ENCODE measurements around the gene GAN. TPM values are rescaled to one million over a fixed set of nuclear protein-coding genes. Genes with fewer than 3 reads are reported as not detected.

GAN gene
- total and polyA plus RNA-seq, 10 of the 15 experiments (the other 5 are each of a cell fraction or from before 2014, with no cell fraction given) = 0.42 to 8.4 (median 2.5) TPM

GRCh38 chr16:81284995-81285600 is 29.7 kb upstream of the GAN start:
- no peak for TF ChIP-seq SUPT20H (IDR thresholded peaks at IDR 0.05; ENCODE audit: borderline replicate concordance, control insufficient read depth, low read depth, low read length)
- no peak for TF ChIP-seq NR2C1 (IDR thresholded peaks at IDR 0.05)
- no peak for TF ChIP-seq ZNF687 (IDR thresholded peaks at IDR 0.05)
- TF ChIP-seq CBX3 (IDR thresholded peaks at IDR 0.05; ENCODE audit: borderline replicate concordance, low read depth) = no peak
- TF ChIP-seq NFIC (IDR thresholded peaks at IDR 0.05; ENCODE audit: low read depth, low read length) = no peak
- no peak for TF ChIP-seq RUNX3 (IDR thresholded peaks at IDR 0.05; ENCODE audit: low read length)
- TF ChIP-seq JUND (IDR thresholded peaks at IDR 0.05; ENCODE audit: low read depth, low read length) = no peak
- TF ChIP-seq BHLHE40 (IDR thresholded peaks at IDR 0.05; ENCODE audit: borderline replicate concordance in 1 of 2, low read depth in 2 of 2, low read length in 1 of 2) = no peak
- TF ChIP-seq MEF2B (IDR thresholded peaks at IDR 0.05; ENCODE audit: partially characterized antibody, poor library complexity, severe bottlenecking) = no peak
- TF ChIP-seq TCF7 (IDR thresholded peaks at IDR 0.05; ENCODE audit: borderline replicate concordance) = no peak
- no peak for TF ChIP-seq MAX (IDR thresholded peaks at IDR 0.05; ENCODE audit: low read depth, low read length)
- RAD21 ChIA-PET (ENCODE audit: unreplicated experiment) = no interaction called here
- FAIRE-seq = no peak
- Histone ChIP-seq H3K36me3 (ENCODE audit: control insufficient read depth in 2 of 2, insufficient read depth in 2 of 2, low read length in 1 of 2) (no peaks in the 10 kb centered on the region), H3K27ac (ENCODE audit: control insufficient read depth, insufficient read depth) (no peak overlapping the region), H2AFZ (ENCODE audit: control insufficient read depth, low read depth, low read length) (no peak overlapping the region), H3K27me3 (replicated peaks in 1 of 2; ENCODE audit: control insufficient read depth in 2 of 2, insufficient read depth in 2 of 2, low read length in 1 of 2) (no peaks in the 10 kb centered on the region; a peak in 3 of 4 replicates), H3K79me2 (ENCODE audit: control insufficient read depth, insufficient read depth, low read length) (no peaks in the 10 kb centered on the region), H3K9me3 (replicated peaks; ENCODE audit: control insufficient read depth, insufficient read depth, low read length) (no peaks in the 10 kb centered on the region), H3K4me1 (ENCODE audit: control insufficient read depth, insufficient read depth, low read length) (no peaks in the 10 kb centered on the region), H3K9ac (ENCODE audit: control insufficient read depth, insufficient read depth, low read length) (no peak overlapping the region), H4K20me1 (ENCODE audit: control insufficient read depth, insufficient read depth) (no peaks in the 10 kb centered on the region), H3K4me2 (ENCODE audit: control insufficient read depth, insufficient read depth) (no peak overlapping the region), H3K4me3 (no peak overlapping the region)
- ATAC-seq = no peak
- SMC1A ChIA-PET (ENCODE audit: uncharacterized antibody, unreplicated experiment) = no interaction called here
- POLR2A ChIA-PET = no interaction called here
- intact Hi-C loops (cut with micrococcal nuclease; ENCODE audit: unreplicated experiment) = no loop called here
- 46% methylated on average over 8 of the region's 8 CpGs for WGBS (ENCODE audit: insufficient coverage, insufficient replicate concordance, low lambda C conversion rate, missing lambda C conversion rate)
- CTCF ChIA-PET = interaction anchor here (1.2 to 1.3 kb wide), 2 partner anchors 24 to 253 kb away, joined by 3 read pairs; no protein-coding TSS in a partner anchor
- no peak for DNase-seq (ENCODE audit: low read depth, low spot score)
- BruUV-seq (replicated peaks) = no TSS peak
- in situ Hi-C loops (cut with MboI) = no loop called here
